Hippocampal formation (tissue), 2 donors: ENCODE results near the gene RTBDN.
A peak's percentile ranks its signal among the peaks of the same experiment; 100 is the strongest.

Experiments used
- DNase-seq, 2 donors: peaks; one replicate each; lab custom pipeline; 2025; lab: John Stamatoyannopoulos, UW

RTBDN gene

DNA sequence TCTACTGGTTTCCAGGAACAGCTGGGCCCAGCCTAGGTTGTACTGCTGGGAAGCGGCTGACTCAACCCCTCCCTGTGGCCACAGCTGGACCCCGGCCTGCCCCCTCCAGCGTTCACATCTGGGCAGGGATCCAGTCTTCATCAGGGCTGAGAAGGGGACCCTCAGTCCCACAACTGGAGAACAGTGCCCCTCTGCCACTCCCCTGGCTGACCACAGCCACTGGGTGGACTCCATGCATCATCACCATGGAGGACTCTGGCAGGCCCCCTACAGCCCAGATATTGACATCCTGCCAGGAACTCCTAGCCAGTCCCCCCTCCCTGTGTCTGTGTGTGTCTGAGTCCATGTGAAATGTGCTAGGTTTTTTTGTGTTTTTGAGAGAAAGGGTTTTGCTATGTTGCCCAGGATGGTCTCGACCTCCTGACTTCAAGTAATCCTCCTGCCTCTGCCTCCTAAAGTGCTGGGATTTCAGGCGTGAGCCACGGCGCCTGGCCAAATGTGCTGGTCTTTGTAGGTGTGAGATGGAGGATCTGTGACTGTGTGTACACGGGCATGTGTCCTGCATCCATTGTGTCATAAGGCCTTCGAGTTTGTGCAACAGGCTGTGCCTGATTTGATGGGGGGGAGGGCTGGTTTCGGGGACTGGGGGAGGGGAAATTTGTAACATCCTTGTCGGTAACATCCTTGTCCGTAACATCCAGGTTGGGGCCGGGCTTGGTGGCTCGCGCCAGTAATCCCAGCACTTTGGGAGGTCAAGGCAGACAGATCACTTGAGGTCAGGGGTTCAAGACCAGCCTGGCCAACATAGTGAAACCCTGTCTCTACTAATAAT is 55.0 kb downstream of the RTBDN start:
- no peak for DNase-seq

DNA sequence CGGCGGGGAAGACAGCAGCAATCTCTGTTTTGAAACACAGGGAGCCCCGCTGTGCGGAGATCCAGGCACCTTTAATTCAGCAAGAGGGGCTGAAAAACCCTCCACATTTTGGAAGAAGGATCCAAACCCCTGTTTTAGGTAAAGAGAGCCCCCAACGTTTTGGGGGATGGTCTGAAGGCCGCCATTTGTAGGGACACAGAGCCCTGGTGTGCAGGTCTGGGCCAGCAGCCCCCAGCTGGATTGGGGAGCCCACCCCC is 55.5 kb downstream of the RTBDN start:
- no peak for DNase-seq

DNA sequence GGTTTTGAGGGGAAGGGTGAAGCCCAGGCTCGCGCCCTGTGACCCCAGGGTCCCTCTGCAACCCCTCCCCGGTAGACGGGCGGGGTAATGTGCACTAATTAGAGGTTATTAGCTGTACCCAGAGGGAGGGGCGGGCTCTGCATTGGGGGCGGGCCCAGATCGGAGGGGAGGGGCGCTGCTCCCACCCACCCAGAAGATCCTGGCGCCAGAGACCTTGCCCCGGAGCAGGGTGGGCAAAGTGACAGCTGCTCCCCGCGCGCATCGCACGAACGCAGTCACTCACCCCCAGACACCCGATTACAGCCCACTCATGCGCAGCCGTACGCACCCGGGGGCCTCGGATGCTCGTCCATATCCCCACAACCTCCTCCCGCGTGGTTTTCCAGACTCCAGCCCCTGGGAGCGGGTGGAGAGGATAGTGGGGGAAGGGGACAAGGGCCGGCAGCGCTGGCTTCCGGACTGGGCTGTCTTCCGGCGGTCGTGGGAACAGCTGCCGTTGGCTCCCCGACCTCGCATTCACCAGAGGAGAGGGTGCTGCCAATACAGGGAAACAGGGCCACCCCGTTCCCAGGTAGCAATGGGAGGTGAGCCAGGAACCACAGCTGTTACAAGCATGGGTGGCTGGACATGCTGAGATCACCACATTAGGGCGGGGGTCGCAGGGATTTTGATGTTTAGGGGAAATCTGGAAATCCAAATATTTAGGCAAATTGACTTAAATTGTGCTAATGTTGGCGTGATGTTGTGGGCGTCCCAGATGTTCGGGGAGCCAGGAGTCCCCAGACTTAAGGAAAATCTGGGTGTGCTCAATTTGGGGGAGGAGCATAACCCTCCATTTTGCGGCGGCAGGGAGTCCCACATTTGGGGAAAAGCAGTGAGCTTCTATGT is 56.1 kb downstream of the RTBDN start:
- DNase-seq, result peak in 1 of 2 donors; percentile 55

DNA sequence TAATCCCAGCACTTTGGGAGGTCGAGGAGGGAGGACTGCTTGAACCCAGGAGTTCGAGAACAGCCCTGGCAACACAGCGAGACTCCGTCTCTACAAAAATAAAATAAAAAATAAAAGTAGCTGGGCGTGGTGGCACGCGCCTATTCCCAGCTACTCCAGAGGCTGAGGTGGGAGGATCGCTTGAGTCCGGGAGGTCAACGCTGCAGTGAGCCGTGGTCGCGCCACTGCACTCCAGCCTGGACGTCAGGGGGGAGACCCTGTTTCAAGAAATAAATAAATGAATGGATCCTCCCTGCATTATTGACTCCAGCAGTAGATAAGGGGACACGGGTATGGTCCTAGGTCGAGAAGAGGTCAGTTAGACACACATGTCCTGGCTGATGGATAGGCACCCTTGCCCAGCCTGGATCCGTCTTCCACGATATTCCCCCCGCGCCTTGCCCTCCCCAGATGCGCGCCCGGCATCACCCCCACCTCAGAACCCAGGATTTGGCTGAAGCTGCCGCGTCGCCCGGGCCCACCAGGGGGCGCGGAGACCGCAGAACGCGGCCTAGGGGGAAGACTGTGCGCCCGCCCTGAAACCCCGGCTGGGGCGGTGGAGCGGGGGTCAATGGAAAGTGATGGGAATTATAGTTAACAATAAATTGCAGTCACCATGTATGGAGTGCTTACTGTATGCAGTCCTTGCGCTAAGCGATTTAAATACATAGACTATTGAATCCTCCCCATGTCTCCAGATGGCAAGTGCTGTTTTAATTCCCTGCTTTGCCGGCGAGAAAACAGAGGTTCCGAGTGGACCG is 57.0 kb downstream of the RTBDN start:
- peak; percentile 51 to 73 for DNase-seq
